K562 (cell line): ENCODE measurements around the gene AFF3. TPM values are rescaled to one million over a fixed set of nuclear protein-coding genes. Genes with fewer than 3 reads are reported as not detected.

Source experiments
- ATAC-seq: fragments of 200-7000 bp; cut with Tn5 transposase; 3 replicates; pipeline ENCODE4 v1.9.1; 2020; ENCODE audit warnings: moderate library complexity
- BruUV-seq: library from RNA; stranded (reverse); fragments of 400-500 nt; replicated peaks from 2 replicates; lab custom pipeline; 2021; lab: Mats Ljungman, UMichigan
- CTCF ChIA-PET: fragments of 300-600 bp; formaldehyde crosslinking; extraction: SDS; loops from one replicate; lab custom pipeline; 2021; ENCODE audit warnings: low intra/inter-chr PET ratio; lab: Yijun Ruan, JAX
- POLR2A ChIA-PET: fragments of 300-600, 350-650 bp; sonication (Branson Sonifier 250); formaldehyde crosslinking; extraction: SDS; loops from one replicate; lab custom pipeline; 2021; ENCODE audit warnings: antibody characterized with exemption, inconsistent platforms; lab: Yijun Ruan, JAX
- DNase-seq, 4 experiments: peaks; one replicate each; pipeline versions ENCODE4 v3.0.0 to v3.0.0-alpha.2; 2011 to 2018; ENCODE audit warnings: low spot score in 3 of 4, mixed read lengths in 3 of 4; ENCODE audit errors: extremely low read depth in 1 of 4
- FAIRE-seq: peaks from 2 replicates; lab custom pipeline; 2011; peaks lifted over from hg19 to GRCh38; lab: Jason Lieb, UNC
- H2AFZ ChIP-seq: 2 replicates; pipeline ENCODE4 v1.6.0; 2011; ENCODE audit warnings: low read depth, low read length, control low read depth, inconsistent platforms
- H3K27ac ChIP-seq: fragments of 200-600 bp; 3 replicates; pipeline ENCODE4 v1.8.0; 2011; ENCODE audit warnings: low read depth, mild to moderate bottlenecking, control low read depth, inconsistent platforms, low read length, moderate library complexity, mixed read lengths; ENCODE audit errors: extremely low read depth
- H3K27me3 ChIP-seq, 2 experiments: fragments of 300-600 bp in 1 of 2; 2 replicates in 1 of 2; 3 replicates in 1 of 2; pipeline versions ENCODE4 v1.6.0 to v1.8.0; 2011; ENCODE audit warnings: inconsistent platforms in 2 of 2, low read length in 2 of 2, mild to moderate bottlenecking in 1 of 2, mixed read lengths in 1 of 2, moderate library complexity in 1 of 2; ENCODE audit not compliant: control insufficient read depth in 2 of 2, insufficient read depth in 2 of 2
- H3K36me3 ChIP-seq: fragments of 300-600 bp; 3 replicates; pipeline ENCODE4 v1.8.0; 2011; ENCODE audit warnings: mild to moderate bottlenecking, low read length, inconsistent platforms; ENCODE audit not compliant: control insufficient read depth, insufficient read depth
- H3K4me1 ChIP-seq, 2 experiments: fragments of 200-600 bp in 1 of 2; replicated peaks in 1 of 2; 2 replicates in 1 of 2; 3 replicates in 1 of 2; pipeline versions ENCODE4 v1.5.1 to v1.8.0; 2011; ENCODE audit warnings: inconsistent platforms in 2 of 2, low read length in 2 of 2, mild to moderate bottlenecking in 1 of 2, mixed read lengths in 1 of 2, moderate library complexity in 1 of 2; ENCODE audit not compliant: control insufficient read depth in 2 of 2, insufficient read depth in 2 of 2
- H3K4me2 ChIP-seq: 2 replicates; pipeline ENCODE4 v1.6.1; 2011; ENCODE audit warnings: low read length, control low read depth, inconsistent platforms, mixed read lengths; ENCODE audit not compliant: insufficient read depth
- H3K4me3 ChIP-seq: fragments of 200-600 bp; sonication (generic), shearing (Covaris generic); 2 replicates; pipeline ENCODE4 v1.5.1; 2016; ENCODE audit warnings: control low read depth, inconsistent platforms
- H3K79me2 ChIP-seq: fragments of 200-600 bp; 3 replicates; pipeline ENCODE4 v1.8.0; 2011; ENCODE audit warnings: low read length, inconsistent platforms; ENCODE audit not compliant: control insufficient read depth, insufficient read depth
- H3K9ac ChIP-seq, 2 experiments: 2 replicates each; pipeline versions ENCODE4 v1.6.0 to v1.6.1; 2011; ENCODE audit warnings: low read depth in 2 of 2, low read length in 2 of 2, control low read depth in 1 of 2, inconsistent platforms in 1 of 2, mild to moderate bottlenecking in 1 of 2, mixed read lengths in 1 of 2; ENCODE audit not compliant: insufficient read depth in 1 of 2
- H3K9me1 ChIP-seq: one replicate; pipeline ENCODE4 v1.6.0; 2011; ENCODE audit warnings: inconsistent platforms, mild to moderate bottlenecking, low read length, moderate library complexity; ENCODE audit not compliant: control insufficient read depth, insufficient read depth
- H3K9me3 ChIP-seq: replicated peaks from 2 replicates; pipeline ENCODE4 v1.5.1; 2011; ENCODE audit warnings: low read depth, low read length, inconsistent platforms; ENCODE audit not compliant: control insufficient read depth, insufficient read depth
- H4K20me1 ChIP-seq: replicated peaks from 2 replicates; pipeline ENCODE4 v1.6.1; 2011; ENCODE audit warnings: low read length, inconsistent platforms, mixed read lengths; ENCODE audit not compliant: control insufficient read depth, insufficient read depth
- ARID3A ChIP-seq: IDR thresholded peaks from 2 replicates; pipeline ENCODE4 v1.6.1; 2012; ENCODE audit warnings: low read depth, low read length, improper control_type of control experiment, borderline replicate concordance
- BCLAF1 ChIP-seq, 2 experiments: fragments of 450-650 bp in 1 of 2; IDR thresholded peaks; 2 replicates each; pipeline ENCODE4 v1.6.1; 2011 to 2017; ENCODE audit warnings: low read depth in 2 of 2, antibody characterized with exemption in 1 of 2, borderline replicate concordance in 1 of 2, low read length in 1 of 2, mild to moderate bottlenecking in 1 of 2, mixed read lengths in 1 of 2; ENCODE audit not compliant: control insufficient read depth in 1 of 2
- BHLHE40 ChIP-seq: IDR thresholded peaks from 2 replicates; pipeline ENCODE4 v1.6.1; 2011; ENCODE audit warnings: low read length, improper control_type of control experiment
- ERF ChIP-seq: fragments of 450-650 bp; formaldehyde crosslinking; IDR thresholded peaks from 2 replicates; pipeline ENCODE4 v1.4.0; 2020; ENCODE audit warnings: mild to moderate bottlenecking, mixed read lengths
- FUS ChIP-seq: fragments of 200-400 bp; formaldehyde crosslinking; optimal IDR thresholded peaks from 2 replicates; pipeline ENCODE3; 2017; ENCODE audit warnings: low read depth, low read length
- HDAC2 ChIP-seq: fragments of 450-650 bp; IDR thresholded peaks from 2 replicates; pipeline ENCODE4 v1.6.1; 2016; ENCODE audit warnings: mild to moderate bottlenecking
- HNRNPUL1 ChIP-seq: fragments of 200-400 bp; formaldehyde crosslinking; IDR thresholded peaks from 2 replicates; pipeline ENCODE4 v1.6.1; 2017; ENCODE audit warnings: low read length
- MEF2D ChIP-seq: conservative IDR thresholded peaks from 2 replicates; pipeline ENCODE4 v1.6.1; 2016; ENCODE audit warnings: low read depth, missing genetic modification characterization, missing compliant biosample characterization
- NCOA4 ChIP-seq: fragments of 450-650 bp; IDR thresholded peaks from 2 replicates; pipeline ENCODE4 v1.6.1; 2018; ENCODE audit warnings: mild to moderate bottlenecking; ENCODE audit not compliant: partially characterized antibody
- NELFE ChIP-seq: IDR thresholded peaks from 2 replicates; pipeline ENCODE4 v1.6.1; 2011; ENCODE audit warnings: mild to moderate bottlenecking; ENCODE audit not compliant: insufficient read depth, insufficient read length
- PML ChIP-seq: IDR thresholded peaks from 2 replicates; pipeline ENCODE4 v1.6.1; 2012; ENCODE audit warnings: low read length, inconsistent platforms
- RBBP5 ChIP-seq: fragments of 200-600 bp; sonication (generic); IDR thresholded peaks from 2 replicates; pipeline ENCODE4 v1.6.1; 2012; ENCODE audit warnings: borderline replicate concordance, mild to moderate bottlenecking, low read length, control low read depth, inconsistent platforms; ENCODE audit not compliant: insufficient read depth, poor library complexity, severe bottlenecking
- RBM25 ChIP-seq: fragments of 200-400 bp; formaldehyde crosslinking; IDR thresholded peaks from 2 replicates; pipeline ENCODE4 v1.6.1; 2018; ENCODE audit warnings: low read length, low read depth, moderate library complexity; ENCODE audit not compliant: severe bottlenecking
- TSHZ1 ChIP-seq: fragments of 250-450 bp; sonication (Bioruptor Pico); IDR thresholded peaks from 2 replicates; pipeline ENCODE4 v1.4.0; 2020; ENCODE audit warnings: mild to moderate bottlenecking, moderate library complexity
- WGBS: fragments of 100-300 bp; shearing (Covaris generic); methylation state at CpG from one replicate; pipeline ENCODE4 v1.1.6; 2016; ENCODE audit warnings: low coverage, mixed read lengths; ENCODE audit not compliant: insufficient coverage; ENCODE audit errors: missing lambda C conversion rate; 5-methylcytosine and 5-hydroxymethylcytosine counted together
- in situ Hi-C: fragments of 300-500 bp; cut with MboI; formaldehyde crosslinking; loops from 4 replicates; pipeline ENCODE4 v1.15.0; 2018; ENCODE audit warnings: inconsistent platforms, mixed read lengths
- intact Hi-C: fragments of 100-400 bp; cut with micrococcal nuclease; formaldehyde crosslinking; loops from 2 replicates; pipeline ENCODE4 v1.14.2; 2022
- polyA plus RNA-seq, 8 experiments: library from polyadenylated mRNA; depleted of rRNA in 4 of 8; stranded (reverse) in 5 of 8; unstranded in 3 of 8; fragments of >200 nt; fragmentation: Nextera tagmentation in 2 of 8; fragmentation: Illumina TruSeq in 1 of 8; extraction: Ambion mirVana in 2 of 8; extraction: Trizol in 1 of 8; gene quantifications; 2 replicates each; pipeline versions ENCODE4 v1.2.1 to v1.2.3, GENCODE V29; 2011 to 2014; ENCODE audit warnings: inconsistent platforms in 1 of 8, missing spikeins in 1 of 8
- total RNA-seq, 7 experiments: library from RNA; depleted of rRNA in 6 of 7; stranded (reverse); fragments of >200 nt in 6 of 7; fragmentation: Illumina TruSeq in 2 of 7; extraction: Trizol in 2 of 7; gene quantifications; 2 replicates each; pipeline versions ENCODE4 v1.2.1 to v1.2.3, GENCODE V29; 2011 to 2021; ENCODE audit warnings: low replicate concordance in 1 of 7

AFF3 gene
- total and polyA plus RNA-seq, 9 of the 15 experiments (the other 6 are each of a cell fraction or from before 2014, with no cell fraction given): 0.02 to 0.11 TPM; not detected in 7

- WGBS: 0% methylated on average over 5 of the region's 5 CpGs
- CTCF ChIA-PET: no interaction called here
- H3K9me3 ChIP-seq: no peaks in the 10 kb centered on the region
- no peak for DNase-seq
- ATAC-seq: no peak
- no peak overlapping the region for H3K27ac ChIP-seq
- H3K4me2 ChIP-seq: no peak overlapping the region
- no peaks in the 10 kb centered on the region for H3K9me1 ChIP-seq
- no peak overlapping the region for H2AFZ ChIP-seq
- H4K20me1 ChIP-seq: no peaks in the 10 kb centered on the region; the same call in 1 of the 2 replicates
- H3K4me1 ChIP-seq: no peaks in the 10 kb centered on the region
- H3K27me3 ChIP-seq: 0 out of 5 replicates have a peak, but pooled peaks cover 0 to 4% of the 10 kb centered on the region in 2 experiments
- intact Hi-C loops (no loop called here), in situ Hi-C loops (no loop called here)
- POLR2A ChIA-PET: no interaction called here
- H3K4me3 ChIP-seq: no peak overlapping the region
- no peaks in the 10 kb centered on the region for H3K36me3 ChIP-seq
- H3K79me2 ChIP-seq: no peaks in the 10 kb centered on the region
- no peak for FAIRE-seq
- BruUV-seq: no TSS peak
- H3K9ac ChIP-seq: no peak overlapping the region
- no peak for TF ChIP-seq MEF2D (tag)
- no peak for TF ChIP-seq NCOA4
- no peak for TF ChIP-seq ARID3A
- TF ChIP-seq HNRNPUL1: no peak
- TF ChIP-seq RBM25: no peak
- no peak for TF ChIP-seq FUS
- TF ChIP-seq ERF: no peak
- TF ChIP-seq PML: no peak
- no peak for TF ChIP-seq HDAC2
- no peak for TF ChIP-seq BHLHE40
- TF ChIP-seq BCLAF1 (IDR thresholded peaks at IDR 0.05; ENCODE audit: borderline replicate concordance in 1 of 2, control insufficient read depth in 1 of 2, low read depth in 2 of 2, low read length in 1 of 2): no peak
- no peak for TF ChIP-seq RBBP5
- no peak for TF ChIP-seq TSHZ1 (CRISPR knock-in tag)
- TF ChIP-seq NELFE: no peak
Observed at GRCh38 chr2:99854236-99854852, 288.0 kb downstream of the AFF3 start.
